Astrocyte (in vitro differentiated cells and primary cell): ENCODE data around the gene SLC17A7. TPM values are rescaled to one million over a fixed set of nuclear protein-coding genes. Genes with fewer than 3 reads are reported as not detected.
"Not testable (repeated sequence)": the region's sequence is repeated elsewhere in the genome, so short reads cannot be mapped to it uniquely, and the experiment has no call there.

Source experiments
- DNase-seq: peaks from one replicate; pipeline ENCODE4 v3.0.0-alpha.2; 2010; ENCODE audit warnings: low read depth
- FAIRE-seq: peaks from 2 replicates; lab custom pipeline; 2011; peaks lifted over from hg19 to GRCh38; lab: Jason Lieb, UNC
- H2AFZ ChIP-seq: 2 replicates; pipeline ENCODE4 v1.6.0; 2012; ENCODE audit warnings: low read depth, low read length, inconsistent platforms
- H3K27ac ChIP-seq: 2 replicates; pipeline ENCODE4 v1.5.1; 2011; ENCODE audit warnings: low read depth, low read length, inconsistent platforms
- H3K27me3 ChIP-seq: 2 replicates; pipeline ENCODE4 v1.6.0; 2011; ENCODE audit warnings: low read length, inconsistent platforms; ENCODE audit not compliant: insufficient read depth
- H3K36me3 ChIP-seq: 2 replicates; pipeline ENCODE4 v1.5.1; 2011; ENCODE audit warnings: low read length, inconsistent platforms; ENCODE audit not compliant: insufficient read depth
- H3K4me1 ChIP-seq: 2 replicates; pipeline ENCODE4 v1.5.1; 2011; ENCODE audit warnings: low read length, inconsistent platforms; ENCODE audit not compliant: insufficient read depth
- H3K4me2 ChIP-seq: 2 replicates; pipeline ENCODE4 v1.6.0; 2012; ENCODE audit warnings: low read length, inconsistent platforms
- H3K4me3 ChIP-seq: 2 replicates; pipeline ENCODE4 v1.5.1; 2011; ENCODE audit warnings: low read depth, mild to moderate bottlenecking, low read length, inconsistent platforms; ENCODE audit not compliant: insufficient read depth
- H3K79me2 ChIP-seq: 2 replicates; pipeline ENCODE4 v1.6.0; 2012; ENCODE audit warnings: mild to moderate bottlenecking, low read length, inconsistent platforms; ENCODE audit not compliant: insufficient read depth
- H3K9ac ChIP-seq: 2 replicates; pipeline ENCODE4 v1.6.0; 2012; ENCODE audit warnings: mild to moderate bottlenecking, low read length, inconsistent platforms
- H3K9me3 ChIP-seq: 2 replicates; pipeline ENCODE4 v1.5.1; 2012; ENCODE audit warnings: low read depth, mild to moderate bottlenecking, low read length, inconsistent platforms; ENCODE audit not compliant: insufficient read depth
- H4K20me1 ChIP-seq: 2 replicates; pipeline ENCODE4 v1.6.0; 2012; ENCODE audit warnings: low read length, inconsistent platforms; ENCODE audit not compliant: insufficient read depth
- H3K27ac Mint-ChIP-seq: one replicate; pipeline ENCODE4 v1.8.0; 2021; ENCODE audit warnings: mild to moderate bottlenecking, mixed read lengths; ENCODE audit not compliant: unreplicated experiment
- H3K27me3 Mint-ChIP-seq: one replicate; pipeline ENCODE4 v1.8.0; 2021; ENCODE audit warnings: low read depth, mixed read lengths; ENCODE audit not compliant: unreplicated experiment
- H3K36me3 Mint-ChIP-seq: one replicate; pipeline ENCODE4 v1.8.0; 2021; ENCODE audit warnings: low read depth, mixed read lengths; ENCODE audit not compliant: unreplicated experiment
- H3K4me1 Mint-ChIP-seq: one replicate; pipeline ENCODE4 v1.8.0; 2021; ENCODE audit warnings: low read depth, mixed read lengths; ENCODE audit not compliant: unreplicated experiment
- H3K4me3 Mint-ChIP-seq: one replicate; pipeline ENCODE4 v1.8.0; 2021; ENCODE audit warnings: mild to moderate bottlenecking, moderate library complexity, mixed read lengths; ENCODE audit not compliant: unreplicated experiment
- H3K9me3 Mint-ChIP-seq: one replicate; pipeline ENCODE4 v1.8.0; 2021; ENCODE audit warnings: mild to moderate bottlenecking, mixed read lengths; ENCODE audit not compliant: unreplicated experiment
- CTCF ChIP-seq: IDR thresholded peaks from 2 replicates; pipeline ENCODE4 v1.5.1; 2011; ENCODE audit warnings: low read depth, mild to moderate bottlenecking, inconsistent platforms, low read length, moderate library complexity; ENCODE audit not compliant: insufficient read depth
- EZH2 ChIP-seq: IDR thresholded peaks from 2 replicates; pipeline ENCODE4 v1.6.1; 2012; ENCODE audit warnings: mild to moderate bottlenecking, low read length, inconsistent platforms; ENCODE audit not compliant: insufficient read depth
- total RNA-seq: library from RNA; stranded (reverse); gene quantifications from 2 replicates; pipeline ENCODE4 v1.2.1, GENCODE V29; 2021

SLC17A7 gene
- total RNA-seq, 1 donor from 2014 or later: 0.16 TPM

DNA sequence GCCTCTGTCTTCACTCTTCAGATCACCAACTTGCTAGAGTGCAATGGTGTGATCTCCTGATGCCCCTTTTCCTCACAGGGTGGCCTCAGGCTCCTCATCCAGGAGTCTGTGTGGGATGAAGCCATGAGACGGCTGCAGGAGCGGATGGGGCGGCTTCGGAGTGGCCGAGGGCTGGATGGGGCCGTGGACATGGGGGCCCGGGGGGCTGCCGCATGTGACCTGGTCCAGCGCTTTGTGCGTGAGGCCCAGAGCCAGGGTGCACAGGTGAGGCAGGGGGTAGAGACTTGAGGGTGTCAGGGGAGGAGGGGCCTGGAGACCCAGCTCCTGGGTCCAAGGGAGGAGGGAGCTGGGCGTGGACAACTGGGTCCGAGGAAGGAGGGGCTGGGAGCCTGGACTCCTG is 21.2 kb upstream of the SLC17A7 start:
- Mint-ChIP-seq H3K9me3 (no peaks in the 10 kb centered on the region), H3K27me3 (no peaks in the 10 kb centered on the region), H3K36me3 (no peaks in the 10 kb centered on the region), H3K4me3 (no peak overlapping the region), H3K27ac (no peak overlapping the region), H3K4me1 (no peaks in the 10 kb centered on the region)
- Histone ChIP-seq H3K36me3 (no peaks in the 10 kb centered on the region), H3K9me3 (no peaks in the 10 kb centered on the region), H3K4me1 (no peaks in the 10 kb centered on the region), H3K4me3 (no peak overlapping the region), H3K4me2 (no peak overlapping the region), H3K9ac (no peak overlapping the region), H4K20me1 (no peaks in the 10 kb centered on the region), H3K79me2 (no peaks in the 10 kb centered on the region), H3K27ac (no peak overlapping the region), H2AFZ (no peak overlapping the region), H3K27me3 (no peaks in the 10 kb centered on the region)
- FAIRE-seq: no peak
- TF ChIP-seq EZH2: no peak
- TF ChIP-seq CTCF: no peak
- no peak for DNase-seq

- H3K27me3 Mint-ChIP-seq: no peaks in the 10 kb centered on the region
- no peaks in the 10 kb centered on the region for H3K4me1 ChIP-seq
- H3K4me2 ChIP-seq: no peak overlapping the region
- H3K4me3 ChIP-seq: no peak overlapping the region
- no peaks in the 10 kb centered on the region for H3K9me3 ChIP-seq
- no peaks in the 10 kb centered on the region for H3K4me1 Mint-ChIP-seq
- no peaks in the 10 kb centered on the region for H3K36me3 ChIP-seq
- TF ChIP-seq CTCF: no peak
- no peak for TF ChIP-seq EZH2
- no peaks in the 10 kb centered on the region for H4K20me1 ChIP-seq
- no peaks in the 10 kb centered on the region for H3K9me3 Mint-ChIP-seq
- no peaks in the 10 kb centered on the region for H3K36me3 Mint-ChIP-seq
- no peak overlapping the region for H3K9ac ChIP-seq
- DNase-seq (no peak), FAIRE-seq (no peak)
- no peak overlapping the region for H3K27ac ChIP-seq
- no peak overlapping the region for H3K27ac Mint-ChIP-seq
- no peak overlapping the region for H3K4me3 Mint-ChIP-seq
- no peak overlapping the region for H2AFZ ChIP-seq
- H3K27me3 ChIP-seq: no peaks in the 10 kb centered on the region
- no peaks in the 10 kb centered on the region for H3K79me2 ChIP-seq
Observed at GRCh38 chr19:49461656-49462055, 20.3 kb upstream of the SLC17A7 start.

DNA sequence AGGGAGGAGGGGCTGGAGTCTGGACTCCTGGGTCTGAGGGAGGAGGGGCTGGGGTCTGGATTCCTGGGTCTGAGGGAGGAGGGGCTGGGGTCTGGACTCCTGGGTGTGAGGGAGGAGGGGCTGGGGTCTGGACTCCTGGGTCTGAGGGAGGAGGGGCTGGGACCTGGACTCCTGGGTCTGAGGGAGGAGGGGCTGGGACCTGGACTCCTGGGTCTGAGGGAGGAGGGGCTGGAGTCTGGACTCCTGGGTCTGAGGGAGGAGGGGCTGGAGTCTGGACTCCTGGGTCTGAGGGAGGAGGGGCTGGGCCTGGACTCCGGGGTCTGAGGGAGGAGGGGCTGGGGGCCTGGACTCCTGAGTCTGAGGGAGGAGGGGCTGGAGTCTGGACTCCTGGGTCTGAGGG is 19.8 kb upstream of the SLC17A7 start:
- H3K27me3 ChIP-seq, DNase-seq, H3K36me3 Mint-ChIP-seq, H3K4me1 ChIP-seq, FAIRE-seq, H3K27ac Mint-ChIP-seq, H3K9ac ChIP-seq, H3K9me3 ChIP-seq, H3K27ac ChIP-seq, H3K9me3 Mint-ChIP-seq, H3K4me3 ChIP-seq, H3K4me3 Mint-ChIP-seq, H3K27me3 Mint-ChIP-seq, H3K36me3 ChIP-seq, H3K4me1 Mint-ChIP-seq, H2AFZ ChIP-seq, H4K20me1 ChIP-seq, H3K79me2 ChIP-seq, H3K4me2 ChIP-seq: not testable (repeated sequence)
